HG03066 (cell line): ENCODE data around the gene WNT3.

ENCODE experiments used
- ATAC-seq: cut with Tn5 transposase; IDR thresholded peaks from one replicate; pipeline ENCODE4 v1.9.1; 2021; ENCODE audit warnings: low read depth; ENCODE audit not compliant: unreplicated experiment

The WNT3 gene

GRCh38 chr17:46837521-46837920 lies 19.0 kb upstream of the WNT3 start:
- no peak for ATAC-seq

GRCh38 chr17:46836500-46836899 lies 18.0 kb upstream of the WNT3 start:
- ATAC-seq: no peak

GRCh38 chr17:46834846-46835245 lies 16.4 kb upstream of the WNT3 start:
- no peak for ATAC-seq

GRCh38 chr17:46833840-46834208 lies 15.3 kb upstream of the WNT3 start:
- ATAC-seq: no peak

GRCh38 chr17:46832945-46833839 lies 14.7 kb upstream of the WNT3 start:
- no peak for ATAC-seq

GRCh38 chr17:46832331-46832821 lies 13.9 kb upstream of the WNT3 start:
- no peak for ATAC-seq

GRCh38 chr17:46831573-46832330 lies 13.3 kb upstream of the WNT3 start:
- no peak for ATAC-seq

- no peak for ATAC-seq
Measured at GRCh38 chr17:46827274-46827673, 8.8 kb upstream of the WNT3 start.

- ATAC-seq: no peak
Measured at GRCh38 chr17:46826116-46826515, 7.6 kb upstream of the WNT3 start.

GRCh38 chr17:46823657-46824056 lies 5.2 kb upstream of the WNT3 start:
- ATAC-seq: no peak

- no peak for ATAC-seq
Measured at GRCh38 chr17:46822388-46822921, 4.0 kb upstream of the WNT3 start.

GRCh38 chr17:46821482-46822387 lies 3.2 kb upstream of the WNT3 start:
- ATAC-seq: no peak

- ATAC-seq: no peak
Measured at GRCh38 chr17:46820592-46821450, 2.3 kb upstream of the WNT3 start.

- ATAC-seq: no peak
Measured at GRCh38 chr17:46819906-46820351, 1.4 kb upstream of the WNT3 start.

GRCh38 chr17:46818929-46819859 lies 702 bp upstream of the WNT3 start:
- no peak for ATAC-seq

- no peak for ATAC-seq
Measured at GRCh38 chr17:46817901-46818209, 637 bp downstream of the WNT3 start.

GRCh38 chr17:46817151-46817900 lies 1.2 kb downstream of the WNT3 start:
- ATAC-seq: no peak
